ENCODE data around the gene WIF1. TPM values are rescaled to one million over a fixed set of nuclear protein-coding genes. Genes with fewer than 3 reads are reported as not detected.

The WIF1 gene
- total and polyA plus RNA-seq, 2 donors (not counting 1 experiment from before 2014, with no cell fraction given) = under 0.01 to 0.02 TPM

- DNase-seq (ENCODE audit: low read depth in 2 of 2) = no peak
- TF ChIP-seq EZH2 (IDR thresholded peaks at IDR 0.05; ENCODE audit: low read length, missing control alignments) = no peak
- TF ChIP-seq, protein P1, sequence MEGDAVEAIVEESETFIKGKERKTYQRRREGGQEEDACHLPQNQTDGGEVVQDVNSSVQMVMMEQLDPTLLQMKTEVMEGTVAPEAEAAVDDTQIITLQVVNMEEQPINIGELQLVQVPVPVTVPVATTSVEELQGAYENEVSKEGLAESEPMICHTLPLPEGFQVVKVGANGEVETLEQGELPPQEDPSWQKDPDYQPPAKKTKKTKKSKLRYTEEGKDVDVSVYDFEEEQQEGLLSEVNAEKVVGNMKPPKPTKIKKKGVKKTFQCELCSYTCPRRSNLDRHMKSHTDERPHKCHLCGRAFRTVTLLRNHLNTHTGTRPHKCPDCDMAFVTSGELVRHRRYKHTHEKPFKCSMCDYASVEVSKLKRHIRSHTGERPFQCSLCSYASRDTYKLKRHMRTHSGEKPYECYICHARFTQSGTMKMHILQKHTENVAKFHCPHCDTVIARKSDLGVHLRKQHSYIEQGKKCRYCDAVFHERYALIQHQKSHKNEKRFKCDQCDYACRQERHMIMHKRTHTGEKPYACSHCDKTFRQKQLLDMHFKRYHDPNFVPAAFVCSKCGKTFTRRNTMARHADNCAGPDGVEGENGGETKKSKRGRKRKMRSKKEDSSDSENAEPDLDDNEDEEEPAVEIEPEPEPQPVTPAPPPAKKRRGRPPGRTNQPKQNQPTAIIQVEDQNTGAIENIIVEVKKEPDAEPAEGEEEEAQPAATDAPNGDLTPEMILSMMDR (conservative IDR thresholded peaks at IDR 0.05 in 1 of 2, IDR thresholded peaks at IDR 0.05 in 1 of 2; ENCODE audit: low read depth in 1 of 2, low read length in 2 of 2) = no peak
- H3K4me3 ChIP-seq (replicated peaks in 1 of 4; ENCODE audit: control extremely low read depth in 1 of 4, insufficient read depth in 1 of 4, low read depth in 3 of 4, low read length in 4 of 4) = no peak overlapping the region
- H3K9me3 ChIP-seq (ENCODE audit: control insufficient read depth, insufficient read depth, low read depth, low read length) = no peaks in the 10 kb centered on the region
- no peak overlapping the region for H3K27ac ChIP-seq (ENCODE audit: insufficient read depth, low read length)
- no peaks in the 10 kb centered on the region for H3K27me3 ChIP-seq (ENCODE audit: control insufficient read depth, insufficient read depth, low read length)
- no peak overlapping the region for H3K4me2 ChIP-seq (ENCODE audit: extremely low read depth, insufficient read depth, low read length)
- no peaks in the 10 kb centered on the region for H3K79me2 ChIP-seq (ENCODE audit: control insufficient read depth, insufficient read depth, low read length)
- no peaks in the 10 kb centered on the region for H4K20me1 ChIP-seq (ENCODE audit: control insufficient read depth, extremely low read depth, insufficient read depth, low read length)
- no peak overlapping the region for H2AFZ ChIP-seq (ENCODE audit: low read length)
- H3K36me3 ChIP-seq (ENCODE audit: control insufficient read depth, insufficient read depth, low read length) = no peaks in the 10 kb centered on the region
- H3K9ac ChIP-seq (ENCODE audit: insufficient read depth, low read length) = no peak overlapping the region
- no peaks in the 10 kb centered on the region for H3K4me1 ChIP-seq (ENCODE audit: control insufficient read depth, extremely low read depth, insufficient read depth, low read length)
These were observed 97.6 kb downstream of the WIF1 start for GRCh38 chr12:65023485-65023884.

GRCh38 chr12:65022960-65023359 is 98.1 kb downstream of the WIF1 start:
- H2AFZ ChIP-seq (ENCODE audit: low read length) = no peak overlapping the region
- no peak overlapping the region for H3K27ac ChIP-seq (ENCODE audit: insufficient read depth, low read length)
- H3K4me2 ChIP-seq (ENCODE audit: extremely low read depth, insufficient read depth, low read length) = no peak overlapping the region
- no peaks in the 10 kb centered on the region for H3K4me1 ChIP-seq (ENCODE audit: control insufficient read depth, extremely low read depth, insufficient read depth, low read length)
- H3K36me3 ChIP-seq (ENCODE audit: control insufficient read depth, insufficient read depth, low read length) = no peaks in the 10 kb centered on the region
- H4K20me1 ChIP-seq (ENCODE audit: control insufficient read depth, extremely low read depth, insufficient read depth, low read length) = no peaks in the 10 kb centered on the region
- no peaks in the 10 kb centered on the region for H3K9me3 ChIP-seq (ENCODE audit: control insufficient read depth, insufficient read depth, low read depth, low read length)
- no peak for DNase-seq (ENCODE audit: low read depth in 2 of 2)
- no peaks in the 10 kb centered on the region for H3K79me2 ChIP-seq (ENCODE audit: control insufficient read depth, insufficient read depth, low read length)
- no peak for TF ChIP-seq EZH2 (IDR thresholded peaks at IDR 0.05; ENCODE audit: low read length, missing control alignments)
- TF ChIP-seq, protein P1 (conservative IDR thresholded peaks at IDR 0.05 in 1 of 2, IDR thresholded peaks at IDR 0.05 in 1 of 2; ENCODE audit: low read depth in 1 of 2, low read length in 2 of 2) = no peak
- H3K4me3 ChIP-seq (replicated peaks in 1 of 4; ENCODE audit: control extremely low read depth in 1 of 4, insufficient read depth in 1 of 4, low read depth in 3 of 4, low read length in 4 of 4) = no peak overlapping the region
- H3K9ac ChIP-seq (ENCODE audit: insufficient read depth, low read length) = no peak overlapping the region
- H3K27me3 ChIP-seq (ENCODE audit: control insufficient read depth, insufficient read depth, low read length) = no peaks in the 10 kb centered on the region

GRCh38 chr12:65022421-65022820 is 98.7 kb downstream of the WIF1 start:
- no peak overlapping the region for H3K27ac ChIP-seq (ENCODE audit: insufficient read depth, low read length)
- no peak overlapping the region for H3K4me3 ChIP-seq (replicated peaks in 1 of 4; ENCODE audit: control extremely low read depth in 1 of 4, insufficient read depth in 1 of 4, low read depth in 3 of 4, low read length in 4 of 4)
- no peak overlapping the region for H3K9ac ChIP-seq (ENCODE audit: insufficient read depth, low read length)
- H3K4me1 ChIP-seq (ENCODE audit: control insufficient read depth, extremely low read depth, insufficient read depth, low read length) = no peaks in the 10 kb centered on the region
- TF ChIP-seq, protein P1 (conservative IDR thresholded peaks at IDR 0.05 in 1 of 2, IDR thresholded peaks at IDR 0.05 in 1 of 2; ENCODE audit: low read depth in 1 of 2, low read length in 2 of 2) = no peak
- no peak for TF ChIP-seq EZH2 (IDR thresholded peaks at IDR 0.05; ENCODE audit: low read length, missing control alignments)
- H3K4me2 ChIP-seq (ENCODE audit: extremely low read depth, insufficient read depth, low read length) = no peak overlapping the region
- H4K20me1 ChIP-seq (ENCODE audit: control insufficient read depth, extremely low read depth, insufficient read depth, low read length) = no peaks in the 10 kb centered on the region
- no peaks in the 10 kb centered on the region for H3K9me3 ChIP-seq (ENCODE audit: control insufficient read depth, insufficient read depth, low read depth, low read length)
- no peak for DNase-seq (ENCODE audit: low read depth in 2 of 2)
- H3K36me3 ChIP-seq (ENCODE audit: control insufficient read depth, insufficient read depth, low read length) = no peaks in the 10 kb centered on the region
- H3K27me3 ChIP-seq (ENCODE audit: control insufficient read depth, insufficient read depth, low read length) = no peaks in the 10 kb centered on the region
- no peak overlapping the region for H2AFZ ChIP-seq (ENCODE audit: low read length)
- no peaks in the 10 kb centered on the region for H3K79me2 ChIP-seq (ENCODE audit: control insufficient read depth, insufficient read depth, low read length)

Measured in fibroblast of lung (primary cell).